Measurements from ENCODE around the gene PDGFRA. TPM values are rescaled to one million over a fixed set of nuclear protein-coding genes. Genes with fewer than 3 reads are reported as not detected.
"Not testable (repeated sequence)": the region's sequence is repeated elsewhere in the genome, so short reads cannot be mapped to it uniquely, and the experiment has no call there.

The PDGFRA gene
- total RNA-seq, 3 donors from 2014 or later, result 31.6 to 110 (median 60.6) TPM

DNA sequence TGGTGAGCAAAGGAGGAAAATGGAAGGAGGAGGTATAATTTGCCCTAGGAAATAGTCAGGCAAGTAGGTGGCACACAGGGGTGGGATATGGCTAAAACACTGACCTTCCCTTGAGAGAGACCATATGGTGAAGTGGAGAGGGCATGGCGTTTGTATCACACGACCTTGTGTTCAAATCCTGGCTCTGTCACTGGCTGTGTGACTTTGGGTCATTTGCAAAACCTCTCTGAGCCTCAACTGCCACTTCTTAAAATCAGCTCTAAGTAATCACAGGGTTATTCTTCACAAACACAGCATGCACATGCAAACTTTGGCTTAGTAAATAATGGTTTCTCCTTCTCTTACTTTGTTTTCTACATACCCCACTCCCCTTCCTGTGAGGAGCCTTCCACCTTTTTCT, 8.7 kb downstream of the PDGFRA start:
- intact Hi-C loops (cut with DNase I, micrococcal nuclease), result no loop called here
- Histone ChIP-seq H3K4me3 (no peak overlapping the region), H3K4me1 (ENCODE audit: low read depth) (peaks cover 10% of the 10 kb centered on the region), H3K9me3 (peaks cover 11% of the 10 kb centered on the region), H3K36me3 (ENCODE audit: low read depth) (no peaks in the 10 kb centered on the region)
- ATAC-seq (no peak), DNase-seq (no peak)
- TF ChIP-seq, protein P1, sequence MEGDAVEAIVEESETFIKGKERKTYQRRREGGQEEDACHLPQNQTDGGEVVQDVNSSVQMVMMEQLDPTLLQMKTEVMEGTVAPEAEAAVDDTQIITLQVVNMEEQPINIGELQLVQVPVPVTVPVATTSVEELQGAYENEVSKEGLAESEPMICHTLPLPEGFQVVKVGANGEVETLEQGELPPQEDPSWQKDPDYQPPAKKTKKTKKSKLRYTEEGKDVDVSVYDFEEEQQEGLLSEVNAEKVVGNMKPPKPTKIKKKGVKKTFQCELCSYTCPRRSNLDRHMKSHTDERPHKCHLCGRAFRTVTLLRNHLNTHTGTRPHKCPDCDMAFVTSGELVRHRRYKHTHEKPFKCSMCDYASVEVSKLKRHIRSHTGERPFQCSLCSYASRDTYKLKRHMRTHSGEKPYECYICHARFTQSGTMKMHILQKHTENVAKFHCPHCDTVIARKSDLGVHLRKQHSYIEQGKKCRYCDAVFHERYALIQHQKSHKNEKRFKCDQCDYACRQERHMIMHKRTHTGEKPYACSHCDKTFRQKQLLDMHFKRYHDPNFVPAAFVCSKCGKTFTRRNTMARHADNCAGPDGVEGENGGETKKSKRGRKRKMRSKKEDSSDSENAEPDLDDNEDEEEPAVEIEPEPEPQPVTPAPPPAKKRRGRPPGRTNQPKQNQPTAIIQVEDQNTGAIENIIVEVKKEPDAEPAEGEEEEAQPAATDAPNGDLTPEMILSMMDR (IDR thresholded peaks at IDR 0.05), result no peak

DNA sequence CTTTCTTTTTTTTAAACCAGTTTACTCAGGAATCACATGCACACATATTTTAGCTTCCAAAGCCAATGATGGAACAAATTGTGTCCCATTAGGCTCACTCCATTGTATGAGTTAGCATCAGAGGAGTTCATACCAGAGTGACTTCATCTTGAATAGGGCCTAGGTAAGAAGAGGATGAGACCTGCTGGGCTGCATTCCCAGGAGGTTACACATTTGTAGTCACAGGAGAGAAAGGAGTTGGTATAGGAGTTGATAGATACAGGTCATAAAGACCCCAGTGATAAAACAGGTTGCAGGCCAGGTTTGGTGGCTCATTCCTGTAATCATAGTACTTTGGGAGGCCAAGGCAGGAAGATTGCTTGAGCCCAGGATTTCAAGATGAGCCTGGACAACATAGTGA, 9.3 kb downstream of the PDGFRA start:
- Histone ChIP-seq H3K36me3 (ENCODE audit: low read depth) (no peaks in the 10 kb centered on the region), H3K4me1 (ENCODE audit: low read depth) (peaks cover 7% of the 10 kb centered on the region), H3K9me3 (peaks cover 11% of the 10 kb centered on the region), H3K4me3 (no peak overlapping the region)
- no peak for DNase-seq
- ATAC-seq, result no peak
- TF ChIP-seq, protein P1 (IDR thresholded peaks at IDR 0.05), result no peak
- intact Hi-C loops (cut with DNase I, micrococcal nuclease), result no loop called here

DNA sequence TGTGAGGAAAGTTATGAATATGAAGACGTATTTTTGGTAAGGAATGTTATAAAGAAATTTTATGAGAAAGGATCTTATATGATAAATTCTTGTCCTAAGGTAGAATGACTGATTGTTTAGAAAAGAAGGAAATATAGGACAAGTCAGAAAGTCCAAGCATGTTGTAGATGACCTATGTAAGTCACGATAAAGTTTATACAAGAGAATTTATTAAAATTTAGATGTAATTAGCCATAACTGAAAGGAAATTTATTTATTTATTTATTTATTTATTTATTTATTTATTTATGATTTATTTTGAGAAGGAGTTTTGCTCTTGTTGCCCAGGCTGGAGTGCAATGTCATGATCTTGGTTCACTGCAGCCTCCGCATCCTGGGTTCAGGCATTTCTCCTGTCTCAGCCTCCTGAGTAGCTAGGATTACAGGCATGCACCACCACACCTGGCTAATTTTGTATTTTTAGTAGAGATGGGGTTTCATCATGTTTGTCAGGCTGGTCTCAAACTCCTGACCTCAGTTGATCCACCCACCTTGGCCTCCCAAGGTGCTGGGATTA, 12.3 kb downstream of the PDGFRA start:
- DNase-seq; ATAC-seq; intact Hi-C loops (cut with DNase I, micrococcal nuclease): not testable (repeated sequence)

DNA sequence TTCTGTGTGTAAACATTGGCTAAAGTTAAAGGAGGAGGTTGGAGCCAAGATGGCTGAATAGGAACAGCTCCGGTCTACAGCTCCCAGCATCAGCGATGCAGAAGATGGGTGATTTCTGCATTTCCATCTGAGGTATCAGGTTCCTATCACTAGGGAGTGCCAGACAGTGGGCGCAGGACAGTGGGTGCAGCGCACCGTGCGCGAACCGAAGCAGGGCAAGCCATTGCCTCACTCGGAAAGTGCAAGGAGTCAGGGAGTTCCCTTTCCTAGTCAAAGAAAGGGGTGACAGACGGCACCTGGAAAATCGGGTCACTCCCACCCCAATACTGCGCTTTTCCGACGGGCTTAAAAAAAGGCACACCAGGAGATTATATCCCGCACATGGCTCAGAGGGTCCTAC, 14.4 kb downstream of the PDGFRA start:
- intact Hi-C loops (cut with DNase I, micrococcal nuclease); H3K36me3 ChIP-seq (ENCODE audit: low read depth); H3K4me3 ChIP-seq: not testable (repeated sequence)

More for the DNA sequence above, 12.3 kb downstream of the PDGFRA start:
- H3K4me3 ChIP-seq; H3K4me1 ChIP-seq (ENCODE audit: low read depth); H3K36me3 ChIP-seq (ENCODE audit: low read depth): not testable (repeated sequence)
- H3K9me3 ChIP-seq, result peaks cover 11% of the 10 kb centered on the region

DNA sequence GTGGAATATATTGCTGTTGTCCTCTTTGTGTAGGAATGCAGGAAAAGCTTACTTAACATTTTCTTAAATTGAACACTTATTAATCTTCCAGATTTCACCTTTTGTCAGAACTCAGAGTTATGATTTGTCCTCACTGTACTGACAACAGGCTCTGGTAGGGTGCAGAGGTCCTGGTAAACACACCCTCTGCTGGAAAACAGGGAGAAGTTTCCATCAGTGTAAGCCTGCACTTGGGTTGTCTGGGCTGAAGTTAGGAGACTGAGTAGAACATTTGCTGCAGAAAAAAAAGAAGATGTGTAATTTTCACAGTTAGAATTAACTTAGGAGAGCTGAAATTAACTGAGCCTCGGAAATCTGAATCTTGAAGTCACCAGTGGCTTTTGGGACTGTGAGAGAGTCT, 23.2 kb downstream of the PDGFRA start:
- not testable (repeated sequence) for ATAC-seq; H3K4me1 ChIP-seq (ENCODE audit: low read depth)

More for the DNA sequence above, 14.4 kb downstream of the PDGFRA start:
- H3K9me3 ChIP-seq, result peaks cover 11% of the 10 kb centered on the region
- not testable (repeated sequence) for ATAC-seq; H3K4me1 ChIP-seq (ENCODE audit: low read depth); DNase-seq

DNA sequence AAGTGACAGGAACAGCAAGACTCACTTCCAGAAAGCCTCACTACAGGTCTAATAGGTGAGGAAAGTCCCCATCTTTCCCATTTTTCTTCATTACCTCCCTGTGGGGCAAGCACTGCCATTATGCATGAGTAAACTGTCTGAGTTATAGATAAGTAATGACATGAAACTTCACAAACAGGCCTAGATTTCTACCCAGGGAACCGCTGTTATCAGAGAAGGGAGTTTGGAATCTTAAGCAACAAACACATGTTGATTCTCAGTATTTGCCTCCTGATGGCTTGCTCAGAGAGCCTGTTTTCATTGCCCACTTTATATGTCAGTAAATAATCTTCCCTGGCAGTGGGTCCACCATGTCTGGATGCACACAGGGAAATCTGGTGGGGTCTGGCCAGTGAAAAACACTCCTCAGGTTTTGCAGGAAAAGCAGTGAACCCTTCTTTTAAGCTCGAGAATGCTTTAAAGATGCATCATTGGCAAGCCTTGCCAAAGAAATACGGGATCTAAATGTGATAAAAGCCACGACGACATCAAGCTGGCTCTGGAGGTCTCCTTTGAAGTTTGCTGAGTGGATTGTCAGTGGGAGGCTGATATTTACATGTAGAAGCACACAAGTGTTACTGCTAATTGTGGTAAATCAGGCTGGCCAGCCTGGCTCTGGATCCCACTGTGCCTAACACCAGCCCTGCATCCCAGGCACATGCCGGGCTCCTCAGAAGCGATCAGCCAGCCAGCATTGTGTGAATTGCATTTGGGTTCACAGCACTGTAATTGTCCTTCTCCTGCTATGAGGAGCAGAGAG, 25.2 kb downstream of the PDGFRA start:
- Histone ChIP-seq H3K36me3 (ENCODE audit: low read depth) (no peaks in the 10 kb centered on the region), H3K4me1 (ENCODE audit: low read depth) (no peaks in the 10 kb centered on the region), H3K4me3 (no peak overlapping the region), H3K9me3 (peaks cover 4% of the 10 kb centered on the region)
- intact Hi-C loops (cut with DNase I, micrococcal nuclease), result no loop called here
- TF ChIP-seq, protein P1 (IDR thresholded peaks at IDR 0.05), result no peak
- ATAC-seq (no peak), DNase-seq (no peak)

More for the DNA sequence above, 23.2 kb downstream of the PDGFRA start:
- H3K4me3 ChIP-seq; DNase-seq; intact Hi-C loops (cut with DNase I, micrococcal nuclease); H3K9me3 ChIP-seq; H3K36me3 ChIP-seq (ENCODE audit: low read depth): not testable (repeated sequence)

DNA sequence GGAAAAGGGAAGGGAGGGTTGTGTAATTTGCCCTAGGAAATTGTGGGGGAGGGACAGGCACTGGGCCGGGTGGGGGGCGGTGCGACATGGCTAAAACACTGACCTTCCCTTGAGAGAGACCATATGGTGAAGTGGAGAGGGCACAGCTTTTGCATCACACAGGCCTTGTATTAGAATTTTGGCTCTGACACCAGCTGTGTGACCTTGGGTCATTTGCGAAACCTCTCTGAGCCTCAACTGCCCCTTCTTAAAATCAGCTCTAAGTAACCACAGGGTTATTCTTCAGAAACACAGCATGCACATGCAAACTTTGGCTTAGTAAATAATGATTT, 25.8 kb downstream of the PDGFRA start:
- TF ChIP-seq, protein P1 (IDR thresholded peaks at IDR 0.05), result no peak
- Histone ChIP-seq H3K9me3 (peaks cover 4% of the 10 kb centered on the region), H3K4me3 (no peak overlapping the region), H3K4me1 (ENCODE audit: low read depth) (no peaks in the 10 kb centered on the region), H3K36me3 (ENCODE audit: low read depth) (no peaks in the 10 kb centered on the region)
- no peak for ATAC-seq
- DNase-seq, result no peak
- intact Hi-C loops (cut with DNase I, micrococcal nuclease), result no loop called here

Measured in mucosa of descending colon (tissue), 3 donors.